ENCODE results near the gene DPYSL5. TPM values are rescaled to one million over a fixed set of nuclear protein-coding genes. Genes with fewer than 3 reads are reported as not detected.

Gene DPYSL5
- total and polyA plus RNA-seq, 12 donors, result 0.34 to 1.6 (median 0.82) TPM; not detected in 4

DNA sequence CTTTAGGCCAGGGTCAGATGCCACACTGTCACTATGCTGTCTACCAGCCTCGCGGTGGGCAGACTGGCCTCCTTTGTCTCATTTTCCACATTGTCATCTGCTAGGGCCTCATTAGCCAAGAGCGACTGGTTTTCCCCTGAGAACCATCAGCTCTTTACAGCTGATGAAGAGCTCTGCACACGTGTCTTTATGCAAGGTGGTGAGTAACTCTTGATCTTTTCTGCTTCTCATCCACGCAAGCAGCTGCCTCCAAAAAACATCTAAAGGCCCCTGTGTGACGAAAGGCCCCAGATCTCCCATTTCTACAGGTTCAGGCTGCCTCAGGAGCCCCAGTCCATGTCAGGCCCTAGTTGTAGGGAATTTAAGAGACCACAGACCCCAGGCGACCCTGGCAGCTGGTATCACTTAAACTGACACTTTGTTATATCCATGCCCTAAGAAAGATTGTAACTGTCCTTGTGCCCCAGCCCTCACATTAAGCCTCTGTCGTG, 52.9 kb downstream of the DPYSL5 start:
- no peaks in the 10 kb centered on the region for H3K9me3 ChIP-seq (replicated peaks in 1 of 3)
- intact Hi-C loops (cut with DNase I), result no loop called here
- no peaks in the 10 kb centered on the region for H3K4me1 ChIP-seq (replicated peaks in 1 of 2)
- H3K27ac ChIP-seq, result no peak overlapping the region
- peak in 1 of 7 donors; percentile 39 for DNase-seq
- H3K4me3 ChIP-seq, result no peak overlapping the region
- TF ChIP-seq POLR2A (IDR thresholded peaks at IDR 0.05), result no peak
- TF ChIP-seq, protein P1, sequence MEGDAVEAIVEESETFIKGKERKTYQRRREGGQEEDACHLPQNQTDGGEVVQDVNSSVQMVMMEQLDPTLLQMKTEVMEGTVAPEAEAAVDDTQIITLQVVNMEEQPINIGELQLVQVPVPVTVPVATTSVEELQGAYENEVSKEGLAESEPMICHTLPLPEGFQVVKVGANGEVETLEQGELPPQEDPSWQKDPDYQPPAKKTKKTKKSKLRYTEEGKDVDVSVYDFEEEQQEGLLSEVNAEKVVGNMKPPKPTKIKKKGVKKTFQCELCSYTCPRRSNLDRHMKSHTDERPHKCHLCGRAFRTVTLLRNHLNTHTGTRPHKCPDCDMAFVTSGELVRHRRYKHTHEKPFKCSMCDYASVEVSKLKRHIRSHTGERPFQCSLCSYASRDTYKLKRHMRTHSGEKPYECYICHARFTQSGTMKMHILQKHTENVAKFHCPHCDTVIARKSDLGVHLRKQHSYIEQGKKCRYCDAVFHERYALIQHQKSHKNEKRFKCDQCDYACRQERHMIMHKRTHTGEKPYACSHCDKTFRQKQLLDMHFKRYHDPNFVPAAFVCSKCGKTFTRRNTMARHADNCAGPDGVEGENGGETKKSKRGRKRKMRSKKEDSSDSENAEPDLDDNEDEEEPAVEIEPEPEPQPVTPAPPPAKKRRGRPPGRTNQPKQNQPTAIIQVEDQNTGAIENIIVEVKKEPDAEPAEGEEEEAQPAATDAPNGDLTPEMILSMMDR (IDR thresholded peaks at IDR 0.05), result no peak
- H3K27me3 ChIP-seq, result no peaks in the 10 kb centered on the region
- H3K36me3 ChIP-seq (replicated peaks in 1 of 2), result no peaks in the 10 kb centered on the region
- 79 to 88% (median 81%) methylated on average over 8 of the region's 8 CpGs for WGBS, 4 donors

DNA sequence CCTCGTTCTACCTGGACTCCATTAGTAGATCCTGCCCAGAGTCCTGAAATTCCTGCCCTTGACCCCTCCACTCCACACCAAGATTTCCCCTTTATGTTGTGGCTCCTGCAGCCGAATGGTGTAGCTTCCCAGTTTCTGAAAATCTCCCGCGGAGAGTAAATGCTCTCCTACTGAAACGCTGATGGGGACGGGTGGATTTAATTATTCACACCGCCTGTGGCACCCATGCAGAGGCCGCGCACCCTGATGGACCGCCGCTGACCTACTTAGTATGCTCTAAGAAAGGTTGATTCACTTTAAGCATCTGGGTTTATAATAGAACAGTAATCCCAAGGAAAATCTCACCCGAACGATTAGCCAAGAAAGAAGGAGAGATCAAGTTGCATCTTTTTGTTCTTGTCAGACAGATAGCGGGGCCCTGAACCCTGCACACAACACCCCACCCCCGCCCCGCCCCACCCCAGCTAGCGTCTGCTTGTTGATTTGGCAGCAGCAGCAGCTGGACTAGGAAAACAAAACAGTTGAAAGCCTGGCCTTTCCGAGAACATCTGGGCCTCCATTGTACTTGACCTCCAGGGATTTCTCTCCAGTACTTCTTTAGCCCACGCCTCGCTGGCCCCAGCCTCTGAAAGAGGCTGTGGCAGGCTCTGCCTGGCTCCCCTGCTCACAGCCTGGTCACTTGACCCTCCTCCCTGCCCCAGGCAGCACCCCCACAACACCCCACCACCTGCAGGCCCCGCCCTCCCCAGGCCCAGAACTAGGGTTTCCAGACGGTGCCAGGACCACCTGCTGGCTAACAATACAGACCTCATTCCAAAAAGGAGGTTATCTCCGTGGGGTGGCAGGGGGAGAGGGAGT, 53.6 kb downstream of the DPYSL5 start:
- Histone ChIP-seq H3K27ac (no peak overlapping the region), H3K27me3 (no peaks in the 10 kb centered on the region), H3K9me3 (replicated peaks in 1 of 3) (no peaks in the 10 kb centered on the region), H3K36me3 (replicated peaks in 1 of 2) (no peaks in the 10 kb centered on the region), H3K4me3 (no peak overlapping the region), H3K4me1 (replicated peaks in 1 of 2) (no peaks in the 10 kb centered on the region)
- WGBS, 4 donors, result 65 to 72% (median 71%) methylated on average over 12 to 23 of the region's 23 CpGs
- TF ChIP-seq, protein P1 (IDR thresholded peaks at IDR 0.05), result no peak
- peak in 1 of 7 donors; percentile 38 for DNase-seq
- intact Hi-C loops (cut with DNase I), result no loop called here

DNA sequence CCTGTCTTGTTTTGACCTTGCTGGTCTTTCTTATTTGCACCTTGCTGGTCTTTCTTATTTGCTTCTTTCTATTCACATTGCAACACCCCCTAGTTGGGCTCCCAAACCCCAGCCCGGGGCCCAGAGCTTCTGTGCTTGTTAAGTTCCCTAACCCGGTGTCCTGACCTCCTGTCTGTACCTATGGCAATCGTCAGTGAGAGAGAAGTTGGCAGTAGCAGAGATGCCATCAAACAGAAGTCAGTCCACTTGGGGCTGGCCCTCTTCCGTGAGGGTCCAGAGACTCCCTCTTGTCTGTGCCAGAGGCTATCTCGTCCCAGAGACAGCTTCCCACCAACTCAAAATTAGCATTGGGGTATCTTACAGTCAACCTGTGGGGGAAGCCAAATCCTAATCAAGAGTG, 55.7 kb downstream of the DPYSL5 start:
- peak in 1 of 7 donors; percentile 28 for DNase-seq
- Histone ChIP-seq H3K27me3 (no peaks in the 10 kb centered on the region), H3K27ac (no peak overlapping the region), H3K4me1 (replicated peaks in 1 of 2) (no peaks in the 10 kb centered on the region), H3K4me3 (no peak overlapping the region), H3K9me3 (replicated peaks in 1 of 3) (no peaks in the 10 kb centered on the region), H3K36me3 (replicated peaks in 1 of 2) (no peaks in the 10 kb centered on the region)
- 86 to 91% (median 88%) methylated on average over 4 to 5 of the region's 5 CpGs for WGBS, 4 donors
- TF ChIP-seq POLR2A (IDR thresholded peaks at IDR 0.05), result no peak
- TF ChIP-seq, protein P1 (IDR thresholded peaks at IDR 0.05), result no peak
- intact Hi-C loops (cut with DNase I), result no loop called here

DNA sequence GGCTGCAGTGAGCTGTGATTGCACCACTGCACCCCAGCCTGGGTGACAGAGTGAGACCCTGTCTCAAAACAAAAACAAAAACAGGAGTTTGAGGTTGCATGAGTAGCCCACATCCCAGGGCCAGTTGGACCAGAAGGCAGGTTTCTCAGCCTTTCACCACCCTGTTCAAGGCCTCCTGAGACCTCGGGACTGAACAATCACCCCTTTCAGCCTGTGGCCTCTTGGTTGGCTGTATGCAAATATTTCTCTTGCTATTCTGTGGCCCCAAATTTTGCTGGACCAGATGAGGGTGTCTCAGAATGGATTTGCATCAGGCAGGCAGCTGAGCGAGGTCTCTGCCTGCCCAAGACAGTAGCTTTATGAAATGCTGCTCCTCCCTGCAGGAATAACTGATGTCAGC, 56.9 kb downstream of the DPYSL5 start:
- no peaks in the 10 kb centered on the region for H3K36me3 ChIP-seq (replicated peaks in 1 of 2)
- H3K4me3 ChIP-seq, result no peak overlapping the region
- TF ChIP-seq, protein P1 (IDR thresholded peaks at IDR 0.05), result no peak
- TF ChIP-seq POLR2A (IDR thresholded peaks at IDR 0.05), result no peak
- H3K4me1 ChIP-seq (replicated peaks in 1 of 2), result no peaks in the 10 kb centered on the region
- DNase-seq, result no peak
- intact Hi-C loops (cut with DNase I), result no loop called here
- no peaks in the 10 kb centered on the region for H3K9me3 ChIP-seq (replicated peaks in 1 of 3)
- H3K27ac ChIP-seq, result no peak overlapping the region
- 63 to 91% (median 82%) methylated on average over 1 to 2 of the region's 2 CpGs for WGBS, 4 donors
- no peaks in the 10 kb centered on the region for H3K27me3 ChIP-seq

Data from adrenal gland (tissue), 12 donors.